ENCODE measurements around the gene LTN1. TPM values are rescaled to one million over a fixed set of nuclear protein-coding genes. Genes with fewer than 3 reads are reported as not detected.

The LTN1 gene
- total RNA-seq, 1 donor from 2014 or later, result 21.9 TPM

DNA sequence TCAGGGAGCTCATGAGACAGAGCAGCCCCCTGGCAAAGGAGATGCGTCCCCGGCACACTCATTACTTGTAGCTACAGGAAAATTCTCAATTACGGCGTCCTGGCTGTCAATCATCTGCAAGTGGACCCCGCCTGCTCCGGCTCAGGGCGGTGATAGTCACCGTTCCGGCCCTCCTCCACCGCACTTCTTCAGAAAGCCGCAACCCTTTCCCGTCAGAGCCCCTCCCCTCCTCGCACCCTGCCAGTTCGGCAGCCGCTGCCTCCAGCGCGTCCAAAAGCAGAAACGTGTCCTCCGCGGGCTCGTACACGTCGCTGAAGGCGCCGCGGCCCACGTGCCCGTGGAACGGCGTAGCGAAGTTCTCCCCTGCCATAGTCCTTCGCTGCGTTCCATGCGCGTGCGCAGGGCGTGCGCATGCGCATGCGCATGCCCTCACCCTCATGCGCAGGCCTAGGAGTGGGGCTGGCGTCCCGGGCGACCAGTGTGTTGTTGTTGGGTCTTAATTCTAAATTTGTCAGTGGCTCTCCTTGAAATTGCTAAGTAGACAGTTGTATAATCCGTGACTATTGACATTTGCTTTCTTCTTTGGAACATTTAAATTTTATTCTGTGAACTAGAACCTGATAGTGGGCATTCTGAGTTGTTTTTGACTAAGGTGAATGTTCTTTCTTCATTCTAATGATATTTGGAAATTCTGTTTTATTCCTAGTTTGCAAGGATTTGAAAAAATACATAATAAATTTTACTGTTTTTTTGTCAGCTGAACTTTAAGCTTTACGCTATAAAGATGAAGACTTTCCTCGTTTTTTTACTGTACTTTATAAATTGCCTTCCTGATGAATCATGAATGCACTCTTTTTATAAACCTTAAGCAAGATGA lies 107.5 kb downstream of the LTN1 start:
- peak; percentile 96 to 97 for TF ChIP-seq POLR2AphosphoS5 (IDR thresholded peaks at IDR 0.05; ENCODE audit: insufficient read depth in 1 of 2, low read depth in 1 of 2)
- peak in 1 of 2 donors; percentile 46 for TF ChIP-seq POLR2A (IDR thresholded peaks at IDR 0.05)
- TF ChIP-seq, protein P1, sequence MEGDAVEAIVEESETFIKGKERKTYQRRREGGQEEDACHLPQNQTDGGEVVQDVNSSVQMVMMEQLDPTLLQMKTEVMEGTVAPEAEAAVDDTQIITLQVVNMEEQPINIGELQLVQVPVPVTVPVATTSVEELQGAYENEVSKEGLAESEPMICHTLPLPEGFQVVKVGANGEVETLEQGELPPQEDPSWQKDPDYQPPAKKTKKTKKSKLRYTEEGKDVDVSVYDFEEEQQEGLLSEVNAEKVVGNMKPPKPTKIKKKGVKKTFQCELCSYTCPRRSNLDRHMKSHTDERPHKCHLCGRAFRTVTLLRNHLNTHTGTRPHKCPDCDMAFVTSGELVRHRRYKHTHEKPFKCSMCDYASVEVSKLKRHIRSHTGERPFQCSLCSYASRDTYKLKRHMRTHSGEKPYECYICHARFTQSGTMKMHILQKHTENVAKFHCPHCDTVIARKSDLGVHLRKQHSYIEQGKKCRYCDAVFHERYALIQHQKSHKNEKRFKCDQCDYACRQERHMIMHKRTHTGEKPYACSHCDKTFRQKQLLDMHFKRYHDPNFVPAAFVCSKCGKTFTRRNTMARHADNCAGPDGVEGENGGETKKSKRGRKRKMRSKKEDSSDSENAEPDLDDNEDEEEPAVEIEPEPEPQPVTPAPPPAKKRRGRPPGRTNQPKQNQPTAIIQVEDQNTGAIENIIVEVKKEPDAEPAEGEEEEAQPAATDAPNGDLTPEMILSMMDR (IDR thresholded peaks at IDR 0.05), result no peak
- peak overlapping the region; percentile 82 for H3K27ac ChIP-seq
- H3K4me1 ChIP-seq, result peaks cover 14% of the 10 kb centered on the region
- H3K9me3 ChIP-seq, result no peaks in the 10 kb centered on the region
- intact Hi-C loops (cut with DNase I), result no loop called here
- peaks cover 0 to 15% of the 10 kb centered on the region in 2 donors for H3K36me3 ChIP-seq
- peak in 1 of 2 donors; percentile 96 for DNase-seq (ENCODE audit: extremely low spot score in 2 of 2)
- peak overlapping the region; percentile 52 to 58 for H3K4me3 ChIP-seq
- no peaks in the 10 kb centered on the region for H3K27me3 ChIP-seq

GRCh38 chr21:28884481-28884880 lies 108.2 kb downstream of the LTN1 start:
- no peak for TF ChIP-seq POLR2AphosphoS5 (IDR thresholded peaks at IDR 0.05; ENCODE audit: insufficient read depth in 1 of 2, low read depth in 1 of 2)
- TF ChIP-seq POLR2A (IDR thresholded peaks at IDR 0.05), result no peak
- TF ChIP-seq, protein P1 (IDR thresholded peaks at IDR 0.05), result no peak
- Histone ChIP-seq H3K27me3 (no peaks in the 10 kb centered on the region), H3K27ac (peak overlapping the region; percentile 82), H3K4me1 (peaks cover 14% of the 10 kb centered on the region), H3K4me3 (peak overlapping the region; percentile 52 to 58), H3K9me3 (no peaks in the 10 kb centered on the region), H3K36me3 (peaks cover 0 to 18% of the 10 kb centered on the region in 2 donors)
- intact Hi-C loops (cut with DNase I), result no loop called here
- DNase-seq (ENCODE audit: extremely low spot score in 2 of 2), result no peak

- Histone ChIP-seq H3K27ac (peak overlapping the region; percentile 82), H3K36me3 (peaks cover 0 to 18% of the 10 kb centered on the region in 2 donors), H3K27me3 (no peaks in the 10 kb centered on the region), H3K9me3 (no peaks in the 10 kb centered on the region), H3K4me3 (peak overlapping the region in 1 of 2 donors; percentile 52), H3K4me1 (peaks cover 14% of the 10 kb centered on the region)
- intact Hi-C loops (cut with DNase I), result no loop called here
- no peak for DNase-seq (ENCODE audit: extremely low spot score in 2 of 2)
- TF ChIP-seq POLR2A (IDR thresholded peaks at IDR 0.05) (no peak), POLR2AphosphoS5 (IDR thresholded peaks at IDR 0.05; ENCODE audit: insufficient read depth in 1 of 2, low read depth in 1 of 2) (no peak)
- TF ChIP-seq, protein P1 (IDR thresholded peaks at IDR 0.05), result no peak
Observed at GRCh38 chr21:28883931-28884330, 108.7 kb downstream of the LTN1 start.

- intact Hi-C loops (cut with DNase I), result no loop called here
- H3K4me1 ChIP-seq, result peaks cover 14% of the 10 kb centered on the region
- no peaks in the 10 kb centered on the region for H3K9me3 ChIP-seq
- no peak overlapping the region for H3K27ac ChIP-seq
- H3K27me3 ChIP-seq, result no peaks in the 10 kb centered on the region
- H3K36me3 ChIP-seq, result peaks cover 0 to 18% of the 10 kb centered on the region in 2 donors
- no peak overlapping the region for H3K4me3 ChIP-seq
- no peak for DNase-seq (ENCODE audit: extremely low spot score in 2 of 2)
- TF ChIP-seq POLR2AphosphoS5 (IDR thresholded peaks at IDR 0.05; ENCODE audit: insufficient read depth in 1 of 2, low read depth in 1 of 2), result no peak
Observed at GRCh38 chr21:28882345-28882744, 110.3 kb downstream of the LTN1 start.

Other genes with a start within 250 kb of the LTN1 start
- 9.1 TPM for gene RWDD2B, start 26.5 kb upstream of the LTN1 start, total RNA-seq
- gene USP16, start 31.8 kb upstream of the LTN1 start, total RNA-seq, result 22.8 TPM
- 81.3 TPM for gene CCT8, start 80.8 kb upstream of the LTN1 start, total RNA-seq
- 6.9 TPM for gene MAP3K7CL, start 137.8 kb upstream of the LTN1 start, total RNA-seq